HG03469 (cell line): Measurements from ENCODE around the gene EXOC6.

Experiments used
- ATAC-seq: cut with Tn5 transposase; IDR thresholded peaks from one replicate; pipeline ENCODE4 v1.9.1; 2021; ENCODE audit warnings: mild to moderate bottlenecking, moderate library complexity, moderate number of reproducible peaks; ENCODE audit not compliant: unreplicated experiment

The EXOC6 gene

GRCh38 chr10:92999191-92999590 is 150.9 kb downstream of the EXOC6 start:
- ATAC-seq, result no peak

GRCh38 chr10:93006435-93007039 is 158.2 kb downstream of the EXOC6 start:
- no peak for ATAC-seq

GRCh38 chr10:93015722-93016121 is 167.4 kb downstream of the EXOC6 start:
- ATAC-seq, result no peak

GRCh38 chr10:93023013-93023650 is 174.8 kb downstream of the EXOC6 start:
- no peak for ATAC-seq

GRCh38 chr10:93026072-93026471 is 177.8 kb downstream of the EXOC6 start:
- ATAC-seq, result no peak

GRCh38 chr10:93027508-93027907 is 179.2 kb downstream of the EXOC6 start:
- ATAC-seq, result no peak

GRCh38 chr10:93028883-93029282 is 180.6 kb downstream of the EXOC6 start:
- no peak for ATAC-seq

GRCh38 chr10:93030409-93030808 is 182.1 kb downstream of the EXOC6 start:
- no peak for ATAC-seq

- no peak for ATAC-seq
These were observed 183.9 kb downstream of the EXOC6 start for GRCh38 chr10:93032105-93032808.

GRCh38 chr10:93032809-93033137 is 184.5 kb downstream of the EXOC6 start:
- ATAC-seq, result no peak

- ATAC-seq, result no peak
These were observed 186.1 kb downstream of the EXOC6 start for GRCh38 chr10:93034426-93034825.

- no peak for ATAC-seq
These were observed 190.8 kb downstream of the EXOC6 start for GRCh38 chr10:93039110-93039509.

GRCh38 chr10:93039721-93040120 is 191.4 kb downstream of the EXOC6 start:
- no peak for ATAC-seq

- no peak for ATAC-seq
These were observed 206.2 kb downstream of the EXOC6 start for GRCh38 chr10:93054486-93054885.

- no peak for ATAC-seq
These were observed 209.8 kb downstream of the EXOC6 start for GRCh38 chr10:93058139-93058538.

- ATAC-seq, result no peak
These were observed 211.9 kb downstream of the EXOC6 start, which contains the start of gene CYP26C1 for GRCh38 chr10:93059975-93060886. CYP26C1 (plus strand) TSS chr10:93060798; CDS start chr10:93061264, 466 bp downstream.

- no peak for ATAC-seq
These were observed 212.7 kb downstream of the EXOC6 start for GRCh38 chr10:93060887-93061593.

GRCh38 chr10:93061594-93062513 is 213.5 kb downstream of the EXOC6 start:
- no peak for ATAC-seq

- ATAC-seq, result no peak
These were observed 214.3 kb downstream of the EXOC6 start for GRCh38 chr10:93062514-93063143.
